Tibial artery (tissue), 4 donors: Measurements from ENCODE around the gene PIK3R2.

Experiments
- DNase-seq, 2 donors: peaks; one replicate each; pipeline ENCODE4 v3.0.0-alpha.2; 2019
- H3K27ac ChIP-seq, 2 donors: fragments of 200-600 bp; sonication (generic) in 1 of 2; 1 replicate in 1 of 2; 2 replicates in 1 of 2; pipeline ENCODE4 v1.5.1; 2018 to 2019; ENCODE audit warnings: mild to moderate bottlenecking in 1 of 2
- H3K27me3 ChIP-seq, 2 donors: fragments of 200-600 bp; sonication (generic) in 1 of 2; one replicate each; pipeline versions ENCODE4 v1.5.1 to v1.6.0; 2016 to 2019
- H3K36me3 ChIP-seq, 3 donors: fragments of 200-600 bp; sonication (generic) in 2 of 3; one replicate each; pipeline ENCODE4 v1.5.1; 2016 to 2019; ENCODE audit warnings: mild to moderate bottlenecking in 2 of 3
- H3K4me1 ChIP-seq, 4 donors: fragments of 200-600 bp; sonication (generic) in 2 of 4; 1 replicate in 3 of 4; 2 replicates in 1 of 4; pipeline ENCODE4 v1.5.1; 2016 to 2019
- H3K4me3 ChIP-seq, 2 donors: fragments of 200-600 bp; sonication (generic) in 1 of 2; 1 replicate in 1 of 2; 2 replicates in 1 of 2; pipeline ENCODE4 v1.5.1; 2018 to 2019; ENCODE audit warnings: mild to moderate bottlenecking in 2 of 2
- H3K9me3 ChIP-seq, 3 donors: fragments of 200-600 bp; sonication (generic) in 1 of 3; one replicate each; pipeline ENCODE4 v1.5.1; 2016 to 2019
- intact Hi-C: fragments of 100-400 bp; cut with DNase I; formaldehyde crosslinking; loops from one replicate; pipeline ENCODE4 v1.15.0; 2023; ENCODE audit warnings: low total_unique reads
- TF ChIP-seq, protein P1 (sequence below), 2 experiments: fragments of 200-600 bp in 1 of 2; fragments of 450-650 bp in 1 of 2; IDR thresholded peaks; one replicate each; pipeline ENCODE4 v1.5.1; 2017 to 2019; ENCODE audit warnings: antibody characterized with exemption in 2 of 2, mild to moderate bottlenecking in 1 of 2, moderate library complexity in 1 of 2

The PIK3R2 gene

DNA sequence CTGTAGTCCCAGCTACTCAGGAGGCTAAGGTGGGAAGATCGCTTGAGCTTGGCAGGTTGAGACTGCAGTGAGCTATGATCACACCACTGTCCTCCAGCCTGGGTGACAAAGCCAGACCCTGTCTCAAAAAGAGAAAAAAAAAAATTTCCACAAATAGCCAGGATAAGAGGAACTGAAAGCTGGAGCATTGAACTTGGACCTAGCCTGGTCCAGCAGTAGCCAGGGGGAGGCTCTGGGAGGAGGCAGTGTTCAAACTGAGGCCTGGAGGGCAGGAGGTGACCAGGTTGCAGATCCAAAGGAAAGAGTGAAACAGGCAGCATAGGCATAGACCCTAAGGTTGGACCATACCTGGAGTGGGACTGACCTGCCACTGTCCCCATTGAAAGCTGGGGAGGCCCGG, 26.9 kb upstream of the PIK3R2 start:
- DNase-seq, result no peak
- Histone ChIP-seq H3K4me3 (no peak overlapping the region), H3K36me3 (peaks cover 40 to 95% (median 46%) of the 10 kb centered on the region in 3 donors), H3K27ac (no peak overlapping the region), H3K4me1 (no peaks in the 10 kb centered on the region), H3K9me3 (no peaks in the 10 kb centered on the region), H3K27me3 (no peaks in the 10 kb centered on the region)
- TF ChIP-seq, protein P1, sequence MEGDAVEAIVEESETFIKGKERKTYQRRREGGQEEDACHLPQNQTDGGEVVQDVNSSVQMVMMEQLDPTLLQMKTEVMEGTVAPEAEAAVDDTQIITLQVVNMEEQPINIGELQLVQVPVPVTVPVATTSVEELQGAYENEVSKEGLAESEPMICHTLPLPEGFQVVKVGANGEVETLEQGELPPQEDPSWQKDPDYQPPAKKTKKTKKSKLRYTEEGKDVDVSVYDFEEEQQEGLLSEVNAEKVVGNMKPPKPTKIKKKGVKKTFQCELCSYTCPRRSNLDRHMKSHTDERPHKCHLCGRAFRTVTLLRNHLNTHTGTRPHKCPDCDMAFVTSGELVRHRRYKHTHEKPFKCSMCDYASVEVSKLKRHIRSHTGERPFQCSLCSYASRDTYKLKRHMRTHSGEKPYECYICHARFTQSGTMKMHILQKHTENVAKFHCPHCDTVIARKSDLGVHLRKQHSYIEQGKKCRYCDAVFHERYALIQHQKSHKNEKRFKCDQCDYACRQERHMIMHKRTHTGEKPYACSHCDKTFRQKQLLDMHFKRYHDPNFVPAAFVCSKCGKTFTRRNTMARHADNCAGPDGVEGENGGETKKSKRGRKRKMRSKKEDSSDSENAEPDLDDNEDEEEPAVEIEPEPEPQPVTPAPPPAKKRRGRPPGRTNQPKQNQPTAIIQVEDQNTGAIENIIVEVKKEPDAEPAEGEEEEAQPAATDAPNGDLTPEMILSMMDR (IDR thresholded peaks at IDR 0.05), result no peak
- intact Hi-C loops, result no loop called here

DNA sequence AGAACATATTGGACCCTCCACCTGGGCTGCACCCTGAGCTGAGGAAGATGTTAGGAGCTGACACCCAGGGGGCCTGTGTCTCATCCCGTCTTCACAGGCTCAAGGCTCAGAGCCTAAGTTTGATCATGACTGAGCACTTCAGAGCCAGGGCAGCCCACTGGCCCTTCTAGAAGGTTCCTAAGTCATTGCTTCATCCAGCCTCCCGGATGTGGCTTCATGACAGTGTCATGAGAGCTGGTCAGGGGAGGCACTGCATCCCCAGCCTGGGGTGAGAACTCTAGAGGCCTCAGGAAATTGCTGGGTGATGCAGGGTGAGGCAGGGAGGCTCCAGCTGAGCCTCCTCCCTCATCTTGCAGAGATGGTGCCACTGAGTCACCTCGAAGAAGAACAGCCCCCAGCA, 24.9 kb upstream of the PIK3R2 start:
- H3K9me3 ChIP-seq, result no peaks in the 10 kb centered on the region
- no peaks in the 10 kb centered on the region for H3K27me3 ChIP-seq
- DNase-seq, result no peak
- TF ChIP-seq, protein P1 (IDR thresholded peaks at IDR 0.05), result no peak
- no peak overlapping the region for H3K27ac ChIP-seq
- H3K36me3 ChIP-seq, result peaks cover 38 to 97% (median 51%) of the 10 kb centered on the region in 3 donors
- H3K4me3 ChIP-seq, result no peak overlapping the region
- intact Hi-C loops, result no loop called here
- H3K4me1 ChIP-seq, result no peaks in the 10 kb centered on the region

DNA sequence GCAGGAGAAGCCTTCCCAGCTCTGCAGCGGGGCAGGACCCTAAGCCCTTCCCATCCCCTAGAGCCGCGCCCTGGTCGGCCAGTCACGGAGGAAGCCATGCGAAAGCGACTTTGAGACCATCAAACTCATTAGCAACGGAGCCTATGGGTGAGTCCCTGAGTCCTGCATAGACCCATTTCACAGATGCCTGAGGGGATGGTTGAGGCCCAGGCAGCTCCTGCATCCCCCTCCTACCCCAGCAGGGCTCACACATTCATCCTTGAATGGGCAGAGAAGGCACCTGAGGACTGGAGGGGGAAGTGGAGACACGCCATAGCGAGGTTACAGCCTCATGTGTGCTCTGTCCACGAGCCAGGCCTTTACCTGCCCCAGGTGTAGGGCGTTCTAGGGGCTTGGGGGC, 24.2 kb upstream of the PIK3R2 start:
- Histone ChIP-seq H3K9me3 (no peaks in the 10 kb centered on the region), H3K36me3 (peaks cover 32 to 97% (median 51%) of the 10 kb centered on the region in 3 donors), H3K27ac (no peak overlapping the region), H3K4me3 (no peak overlapping the region), H3K27me3 (no peaks in the 10 kb centered on the region), H3K4me1 (no peaks in the 10 kb centered on the region)
- TF ChIP-seq, protein P1 (IDR thresholded peaks at IDR 0.05), result no peak
- no peak for DNase-seq
- intact Hi-C loops, result no loop called here

DNA sequence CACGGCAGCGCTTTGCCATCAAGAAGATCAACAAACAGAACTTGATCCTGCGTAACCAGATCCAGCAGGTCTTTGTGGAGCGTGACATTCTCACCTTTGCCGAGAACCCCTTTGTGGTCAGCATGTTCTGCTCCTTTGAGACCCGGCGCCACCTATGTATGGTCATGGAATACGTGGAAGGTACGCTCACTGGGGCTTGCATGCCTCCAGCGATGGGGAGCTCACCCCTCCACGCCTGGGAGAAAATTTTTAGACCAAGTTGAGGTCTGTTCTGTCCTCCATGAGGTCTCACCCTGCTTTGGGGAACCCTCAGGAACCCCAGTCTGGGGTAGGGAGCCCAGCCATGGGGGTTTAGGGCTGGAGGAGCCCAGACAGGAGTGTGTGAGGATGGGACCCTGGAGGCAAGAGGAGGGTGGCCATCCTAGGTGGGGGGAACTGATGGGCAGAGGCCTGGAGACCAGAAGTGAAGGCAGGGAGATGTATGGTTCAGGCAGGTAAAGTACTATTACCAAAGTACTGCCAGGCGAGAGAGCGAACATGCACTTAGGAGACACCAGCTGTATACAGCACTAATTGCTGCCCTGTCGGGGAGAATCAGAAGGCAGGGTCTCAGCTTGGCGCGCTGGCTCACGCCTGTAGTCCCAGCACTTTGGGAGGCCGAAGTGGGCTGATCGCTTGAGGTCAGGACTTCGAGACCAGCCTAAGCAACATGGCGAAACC, 22.3 kb upstream of the PIK3R2 start:
- TF ChIP-seq, protein P1 (IDR thresholded peaks at IDR 0.05), result no peak
- H3K4me1 ChIP-seq, result no peaks in the 10 kb centered on the region
- no peaks in the 10 kb centered on the region for H3K9me3 ChIP-seq
- peaks cover 35 to 97% (median 65%) of the 10 kb centered on the region in 3 donors for H3K36me3 ChIP-seq
- no peak overlapping the region for H3K4me3 ChIP-seq
- no peak overlapping the region for H3K27ac ChIP-seq
- intact Hi-C loops, result no loop called here
- no peak for DNase-seq
- no peaks in the 10 kb centered on the region for H3K27me3 ChIP-seq

DNA sequence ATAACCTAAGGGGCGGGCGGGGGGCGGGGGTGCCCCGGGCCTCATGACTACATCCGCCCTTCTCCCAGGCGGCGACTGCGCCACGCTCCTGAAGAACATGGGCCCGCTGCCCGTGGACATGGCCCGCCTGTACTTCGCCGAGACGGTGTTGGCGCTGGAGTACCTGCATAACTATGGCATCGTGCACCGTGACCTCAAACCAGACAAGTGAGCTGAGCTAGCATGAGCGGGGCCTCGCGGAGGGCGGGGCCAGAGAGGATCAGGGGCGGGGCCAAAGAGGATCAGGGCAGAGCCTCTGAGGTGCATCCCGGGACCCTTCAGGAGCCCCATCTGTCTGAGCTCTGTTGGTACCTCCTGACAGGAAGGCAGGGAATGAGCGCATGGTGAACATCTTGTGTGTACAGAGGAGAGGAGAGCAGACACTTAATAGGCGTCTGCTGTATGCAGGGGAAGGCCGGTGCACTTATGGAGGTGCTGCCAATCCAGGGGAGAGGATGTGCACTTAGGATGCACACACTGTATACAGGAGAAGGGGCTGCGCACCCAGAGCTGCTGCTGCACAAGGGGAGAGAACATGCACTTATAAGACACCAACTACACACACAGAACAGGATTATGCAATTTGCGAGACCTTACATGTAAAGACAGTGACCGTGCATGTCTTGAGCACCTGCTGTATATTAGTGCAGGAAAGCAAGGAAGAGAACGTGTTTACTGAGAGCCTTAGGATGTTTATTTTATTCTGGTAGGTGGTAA, 20.9 kb upstream of the PIK3R2 start:
- intact Hi-C loops, result no loop called here
- no peak overlapping the region for H3K4me3 ChIP-seq
- no peaks in the 10 kb centered on the region for H3K27me3 ChIP-seq
- H3K36me3 ChIP-seq, result peaks cover 37 to 100% (median 72%) of the 10 kb centered on the region in 3 donors
- H3K9me3 ChIP-seq, result no peaks in the 10 kb centered on the region
- no peak overlapping the region for H3K27ac ChIP-seq
- TF ChIP-seq, protein P1 (IDR thresholded peaks at IDR 0.05), result no peak
- no peak for DNase-seq
- no peaks in the 10 kb centered on the region for H3K4me1 ChIP-seq
